NCI-H446 treated with DMSO at 0.1 percent for 48 hours (cell line): ENCODE data around the gene WDR64.

Experiments used
- DNase-seq: peaks from one replicate; lab custom pipeline; 2025; lab: John Stamatoyannopoulos, UW

Gene WDR64

GRCh38 chr1:241838897-241839296 lies 186.8 kb downstream of the WDR64 start:
- no peak for DNase-seq

GRCh38 chr1:241839369-241839979 lies 187.4 kb downstream of the WDR64 start:
- DNase-seq = no peak

GRCh38 chr1:241840164-241840563 lies 188.1 kb downstream of the WDR64 start:
- no peak for DNase-seq

GRCh38 chr1:241841691-241842090 lies 189.6 kb downstream of the WDR64 start:
- DNase-seq = no peak

- no peak for DNase-seq
These were observed 190.5 kb downstream of the WDR64 start for GRCh38 chr1:241842565-241842964.

GRCh38 chr1:241844593-241844992 lies 192.5 kb downstream of the WDR64 start:
- no peak for DNase-seq

- no peak for DNase-seq
These were observed 194.3 kb downstream of the WDR64 start for GRCh38 chr1:241846375-241846774.

GRCh38 chr1:241846862-241847539 lies 194.9 kb downstream of the WDR64 start:
- DNase-seq = no peak

- DNase-seq = no peak
These were observed 195.4 kb downstream of the WDR64 start for GRCh38 chr1:241847540-241847795.

GRCh38 chr1:241847796-241848685 lies 196.0 kb downstream of the WDR64 start, which contains the start of gene EXO1:
TSS of gene EXO1 (plus strand) at chr1:241848204. CDS start at chr1:241850426, 2,222 bp downstream.
- peak; percentile 94 for DNase-seq

GRCh38 chr1:241848686-241849344 lies 196.7 kb downstream of the WDR64 start:
- DNase-seq = no peak

- DNase-seq = no peak
These were observed 197.2 kb downstream of the WDR64 start for GRCh38 chr1:241849345-241849695.
